Hematopoietic multipotent progenitor cell treated with erythropoietin and hydrocortisone succinate and interleukin-3 and kit ligand, for 4 days (in vitro differentiated cells): ENCODE results near the gene METAP1D.
"Not testable (repeated sequence)": the region's sequence is repeated elsewhere in the genome, so short reads cannot be mapped to it uniquely, and the experiment has no call there.

Source experiments
- DNase-seq: peaks from one replicate; pipeline ENCODE4 v3.0.0-alpha.2; 2015

The METAP1D gene

DNA sequence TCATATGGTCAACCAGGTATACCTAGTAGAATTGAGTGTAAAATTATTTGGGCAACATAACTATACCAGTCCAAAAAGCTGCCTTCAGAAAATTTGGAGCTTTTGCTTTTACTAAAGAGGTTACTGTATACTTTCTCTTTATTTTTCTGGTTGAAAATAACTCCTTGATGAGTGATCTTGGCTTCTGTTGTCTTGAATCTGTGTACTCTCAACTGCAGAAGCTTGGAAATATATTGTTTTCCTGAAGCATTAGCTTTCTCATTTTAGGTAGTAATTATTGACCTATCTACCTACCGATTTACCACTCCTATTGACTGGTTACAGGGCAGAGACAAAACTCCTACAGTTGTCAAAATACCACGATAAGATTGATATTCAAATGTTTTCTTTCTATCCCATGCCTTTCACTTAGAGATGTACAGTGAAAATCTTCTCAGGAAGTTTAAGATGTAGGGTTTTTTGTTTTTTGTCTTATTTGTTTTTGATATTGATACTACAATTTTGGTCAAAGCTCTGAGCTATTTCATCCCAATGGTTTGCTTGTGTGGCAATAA lies 49.9 kb downstream of the METAP1D start:
- DNase-seq, result no peak

DNA sequence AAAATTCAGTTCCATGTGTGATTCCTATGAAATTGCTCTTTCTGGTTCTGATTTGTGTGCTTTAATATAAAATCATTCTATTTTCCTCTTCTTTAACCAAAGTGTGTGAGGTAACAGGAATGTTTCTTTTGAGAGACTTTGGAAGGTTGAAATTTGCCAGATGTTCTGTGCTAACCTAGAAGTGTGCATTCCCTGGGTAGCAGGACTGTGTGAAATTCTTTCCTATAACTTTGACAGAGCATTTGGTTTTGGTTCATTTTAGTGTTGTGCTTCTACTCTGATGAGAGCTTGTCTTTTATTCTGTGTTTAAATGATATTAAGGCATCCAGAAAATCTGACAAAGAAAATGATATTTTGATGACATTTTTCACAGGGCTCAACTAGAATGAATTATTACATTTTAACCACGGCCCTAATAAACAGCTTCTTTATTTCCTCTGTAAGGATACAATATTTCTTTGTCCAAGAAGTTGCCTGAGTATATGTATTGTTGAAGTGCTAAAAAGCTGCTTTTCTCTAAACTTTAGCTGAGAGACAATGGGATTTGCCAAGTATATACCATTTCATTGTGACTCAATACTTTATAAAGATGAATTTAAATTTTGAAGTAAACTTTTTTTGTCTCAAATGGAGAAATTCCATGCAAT lies 50.8 kb downstream of the METAP1D start:
- DNase-seq, result no peak

DNA sequence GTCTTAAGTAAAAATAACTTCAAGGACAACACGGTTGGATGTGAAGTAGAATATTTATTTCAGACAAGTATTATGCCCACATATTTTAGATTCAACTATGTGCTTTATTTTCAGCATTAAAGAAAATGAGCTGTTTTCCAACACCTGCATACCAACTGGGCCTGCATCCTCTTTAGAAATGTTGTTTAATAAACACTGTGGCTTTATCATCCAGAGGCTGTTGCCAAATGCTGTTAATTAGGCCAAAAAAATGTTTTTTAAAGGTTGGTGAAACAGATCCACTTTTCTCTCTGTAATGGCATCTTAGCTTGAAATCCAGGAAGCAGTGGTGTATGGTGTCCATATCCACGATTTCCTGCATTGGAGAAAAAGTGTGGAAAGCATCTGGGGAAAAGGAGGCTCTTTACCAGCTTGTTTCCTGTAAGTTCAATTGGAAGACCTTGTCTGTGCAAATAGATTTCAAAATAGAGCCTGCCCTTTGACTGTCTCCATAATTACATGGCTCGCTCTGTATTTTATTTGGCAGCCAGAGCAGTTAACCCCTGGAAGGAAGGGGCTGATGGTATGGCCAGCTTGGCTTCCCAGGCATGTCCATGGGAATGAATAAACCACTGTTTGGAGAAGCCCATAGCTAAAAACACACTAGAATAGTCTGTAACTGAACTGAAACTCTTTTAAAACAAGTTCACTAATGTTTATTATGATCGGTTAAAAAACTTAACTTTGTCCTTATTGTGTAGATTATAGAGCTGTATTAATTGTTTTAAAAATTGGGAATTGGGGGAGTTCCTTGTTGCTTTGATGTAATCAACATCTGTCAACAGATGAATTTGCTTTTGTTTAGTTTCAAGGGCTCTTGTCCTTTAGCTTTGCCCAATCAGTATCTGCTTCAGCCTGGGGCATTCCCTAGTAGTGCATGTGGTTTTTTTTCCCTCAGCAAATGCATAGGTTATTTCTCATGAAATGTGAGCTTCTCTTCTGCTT lies 52.5 kb downstream of the METAP1D start:
- no peak for DNase-seq

DNA sequence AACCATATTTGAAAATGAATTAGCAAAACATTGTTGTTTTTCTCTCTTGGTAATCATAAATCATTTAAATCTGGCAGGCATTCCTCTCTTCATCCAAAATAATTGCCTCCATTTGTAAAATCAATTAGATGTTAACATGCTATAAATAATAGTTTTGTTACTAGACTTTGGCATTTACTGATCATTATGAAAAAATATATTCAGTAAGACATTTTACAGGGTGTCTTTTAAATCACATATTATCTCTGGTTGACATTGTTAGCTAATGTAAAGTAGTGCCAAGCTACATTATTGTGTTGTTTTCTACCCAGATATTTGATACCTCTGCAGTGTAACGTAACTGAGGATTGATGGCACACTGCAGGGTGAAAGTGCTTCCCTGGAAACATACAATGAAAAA lies 53.7 kb downstream of the METAP1D start:
- DNase-seq, result no peak

DNA sequence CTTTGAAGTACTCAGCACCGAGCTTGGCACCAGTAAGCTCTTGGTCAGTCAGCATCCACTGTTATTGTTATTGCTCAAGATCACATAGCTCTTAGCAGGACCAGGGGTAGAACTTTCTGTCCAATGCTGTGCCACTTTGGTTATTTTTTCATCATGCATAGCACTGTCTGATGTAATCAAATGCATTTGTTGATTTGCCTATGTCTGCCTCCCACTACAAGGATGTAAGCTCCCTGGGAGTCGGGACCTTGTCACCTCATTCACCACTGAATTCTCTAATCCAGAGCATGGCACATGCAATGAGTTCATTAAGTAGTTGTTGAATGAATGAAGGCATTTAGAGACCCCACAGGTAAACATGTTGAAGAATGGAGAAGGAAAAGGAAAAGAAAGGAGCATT lies 56.5 kb downstream of the METAP1D start:
- DNase-seq, result no peak

DNA sequence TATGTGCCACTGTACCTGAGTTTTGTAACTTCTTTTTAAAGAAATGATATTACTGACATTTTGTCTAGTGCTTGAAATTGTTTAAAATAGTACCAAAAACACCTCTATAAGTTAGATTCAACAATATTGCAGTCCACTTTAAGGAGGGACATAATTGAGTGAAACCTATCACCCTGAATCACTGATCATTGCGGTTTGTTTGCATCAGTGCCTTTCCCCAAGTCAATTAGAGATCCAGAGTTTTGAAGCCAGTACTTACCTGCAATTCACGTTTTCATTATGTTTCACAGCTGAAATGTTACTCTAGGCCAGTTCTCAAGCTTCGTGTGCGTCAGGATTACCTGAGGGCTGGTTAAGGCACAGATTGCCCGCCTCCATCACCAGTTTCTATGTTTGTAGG lies 58.9 kb downstream of the METAP1D start:
- no peak for DNase-seq

DNA sequence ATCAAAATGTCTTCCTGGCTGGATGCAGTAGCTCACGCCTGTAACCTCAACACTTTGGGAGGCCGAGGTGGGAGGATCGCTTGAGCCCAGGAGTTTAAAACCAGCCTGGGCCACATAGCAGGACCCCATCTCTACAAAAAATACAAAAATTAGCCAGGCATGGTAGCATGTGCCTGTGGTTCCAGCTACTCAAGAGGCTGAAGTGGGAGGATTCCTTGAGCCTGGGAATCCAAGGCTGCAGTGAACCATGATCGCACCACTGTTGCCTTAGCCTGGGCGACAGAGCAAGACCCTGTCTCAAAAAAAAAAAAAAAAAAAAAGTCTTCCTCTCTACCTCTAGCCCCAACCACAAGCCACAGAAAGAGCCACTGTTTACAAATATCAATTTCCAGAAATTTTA lies 60.4 kb downstream of the METAP1D start:
- DNase-seq, result not testable (repeated sequence)

DNA sequence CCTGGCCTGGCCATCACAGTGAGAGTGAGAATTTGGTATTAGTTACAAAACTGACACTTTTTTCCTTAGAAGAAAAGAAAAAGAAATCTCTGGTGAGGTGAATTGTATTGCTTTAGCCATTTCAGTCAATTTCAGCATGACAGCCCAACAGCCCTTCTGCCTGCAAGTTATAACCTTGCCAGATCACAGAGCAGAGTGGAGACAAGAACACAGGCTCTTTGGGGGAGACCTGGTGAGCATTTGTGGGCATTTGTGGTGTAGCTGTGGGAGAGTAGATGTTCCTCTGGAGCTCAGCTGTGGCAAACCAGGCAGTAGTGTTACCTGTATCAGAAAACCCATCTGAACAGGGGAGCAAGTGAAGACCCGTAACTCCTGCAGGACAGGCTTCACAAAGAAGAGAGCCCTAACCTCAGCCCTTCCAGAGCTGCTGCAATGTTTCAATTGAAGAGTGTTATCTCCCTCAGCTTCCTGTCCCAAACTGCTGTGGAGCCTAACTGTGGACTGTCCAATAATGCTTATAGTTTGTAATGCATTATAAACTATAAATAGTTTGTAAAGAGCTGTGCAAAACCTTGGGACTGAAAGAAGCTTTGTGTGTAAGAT lies 62.8 kb downstream of the METAP1D start:
- DNase-seq, result peak; percentile 66

DNA sequence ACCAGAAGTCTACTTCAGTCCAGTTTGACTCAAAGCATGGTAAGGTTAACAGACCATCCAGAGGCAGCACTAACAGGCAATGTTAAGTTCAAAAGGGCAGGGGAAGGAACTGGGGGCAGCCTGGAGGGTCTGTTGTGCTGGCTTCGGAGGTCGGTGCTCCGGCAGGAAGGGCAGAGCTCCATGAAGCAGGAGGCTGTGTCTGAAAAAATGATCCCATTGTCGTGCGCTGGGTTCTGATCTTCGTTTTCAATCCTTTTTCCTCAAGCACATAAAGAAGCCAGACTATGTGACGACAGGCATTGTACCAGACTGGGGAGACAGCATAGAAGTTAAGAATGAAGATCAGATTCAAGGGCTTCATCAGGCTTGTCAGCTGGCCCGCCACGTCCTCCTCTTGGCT lies 63.7 kb downstream of the METAP1D start:
- DNase-seq, result no peak

DNA sequence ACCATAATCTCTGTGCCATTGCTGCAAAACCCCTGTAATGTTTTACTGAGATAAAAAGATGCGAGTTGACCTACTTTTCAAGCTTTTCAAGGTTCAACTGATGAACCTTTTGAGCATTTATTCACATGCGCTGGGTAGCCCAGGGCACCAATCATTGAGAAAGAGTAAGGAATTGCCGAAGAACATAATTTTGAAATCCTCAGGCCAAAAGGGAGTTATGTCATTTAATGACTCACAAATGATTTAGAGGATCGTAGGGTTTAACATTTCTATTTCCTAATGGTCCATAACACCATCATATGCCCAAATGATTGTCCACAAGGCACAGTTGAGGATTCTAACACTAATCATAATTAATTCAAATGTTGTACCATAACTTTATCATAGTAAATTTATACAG lies 65.4 kb downstream of the METAP1D start:
- no peak for DNase-seq

DNA sequence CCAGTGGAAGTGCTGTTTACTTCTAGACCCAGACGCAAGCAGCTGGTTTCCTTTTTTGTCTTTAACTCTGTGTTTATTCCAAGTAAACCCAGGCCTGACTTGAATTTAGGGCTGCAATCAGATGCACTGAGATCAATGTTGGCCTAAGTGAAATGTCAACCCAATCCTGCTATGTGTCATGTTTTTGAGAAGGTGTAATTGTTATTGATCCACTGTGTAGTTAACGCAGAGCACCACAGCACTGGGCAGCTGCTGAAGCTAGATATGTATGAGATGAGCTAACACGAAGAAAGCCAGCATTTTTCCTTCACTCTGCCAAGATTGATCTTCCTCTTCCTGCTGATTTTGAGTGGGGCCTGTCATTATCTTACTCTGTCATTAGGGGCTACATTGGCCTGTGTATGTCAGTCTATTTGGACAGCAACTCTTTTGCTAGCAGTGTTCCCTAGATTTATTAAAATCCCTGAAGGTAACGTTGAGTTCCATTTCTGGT lies 66.7 kb downstream of the METAP1D start:
- DNase-seq, result no peak

DNA sequence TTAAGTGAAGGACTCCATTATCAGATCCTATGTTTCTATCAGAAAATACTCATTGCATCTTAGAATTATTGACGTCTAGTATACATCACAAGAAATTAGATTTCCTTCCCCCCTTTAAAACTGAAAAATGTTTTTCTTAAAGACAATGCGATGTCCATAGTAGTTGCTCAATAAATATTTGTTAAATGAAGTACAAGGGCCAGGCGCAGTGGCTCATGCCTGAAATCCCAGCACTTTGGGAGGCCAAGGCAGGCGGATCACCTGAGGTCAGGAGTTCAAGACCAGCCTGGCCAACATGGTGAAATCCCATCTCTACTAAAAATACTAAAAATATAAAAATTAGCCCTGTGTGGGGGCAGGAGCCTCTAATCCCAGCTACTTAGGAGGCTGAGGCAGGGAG lies 68.2 kb downstream of the METAP1D start:
- not testable (repeated sequence) for DNase-seq

DNA sequence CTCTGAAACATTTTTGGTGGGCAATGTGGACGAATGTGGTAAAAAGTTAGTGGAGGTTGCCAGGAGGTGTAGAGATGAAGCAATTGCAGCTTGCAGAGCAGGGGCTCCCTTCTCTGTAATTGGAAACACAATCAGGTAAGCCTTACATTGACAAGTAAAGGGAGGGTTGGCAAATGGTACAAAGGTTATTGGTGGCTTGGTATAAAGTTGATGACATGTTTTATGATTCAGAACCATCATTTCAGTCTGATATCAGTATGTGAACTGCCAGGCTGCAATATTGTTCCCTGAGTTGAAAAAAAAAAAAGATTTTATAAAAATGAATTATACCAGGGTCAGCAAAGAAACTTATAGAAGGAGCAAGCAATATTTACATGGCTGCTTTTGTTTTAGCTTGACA lies 71.2 kb downstream of the METAP1D start:
- DNase-seq, result no peak

DNA sequence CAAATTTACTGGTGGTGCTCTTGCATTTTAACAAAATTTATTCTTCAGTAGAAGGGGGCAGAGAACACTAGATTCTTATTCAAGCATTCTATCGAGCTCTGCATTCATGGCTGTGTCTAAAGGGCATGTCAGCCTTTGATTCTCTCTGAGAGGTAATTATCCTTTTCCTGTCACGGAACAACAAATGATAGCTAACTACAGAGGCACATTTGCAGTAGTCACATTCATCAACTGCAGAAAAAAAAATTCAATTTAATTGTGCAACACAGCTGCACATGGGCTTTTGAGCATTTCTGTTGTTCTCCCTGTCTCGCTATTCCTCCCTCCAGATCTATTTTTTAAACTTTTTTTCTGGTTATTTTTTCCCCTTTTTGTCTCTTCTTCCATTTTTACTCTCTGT lies 72.5 kb downstream of the METAP1D start:
- no peak for DNase-seq

DNA sequence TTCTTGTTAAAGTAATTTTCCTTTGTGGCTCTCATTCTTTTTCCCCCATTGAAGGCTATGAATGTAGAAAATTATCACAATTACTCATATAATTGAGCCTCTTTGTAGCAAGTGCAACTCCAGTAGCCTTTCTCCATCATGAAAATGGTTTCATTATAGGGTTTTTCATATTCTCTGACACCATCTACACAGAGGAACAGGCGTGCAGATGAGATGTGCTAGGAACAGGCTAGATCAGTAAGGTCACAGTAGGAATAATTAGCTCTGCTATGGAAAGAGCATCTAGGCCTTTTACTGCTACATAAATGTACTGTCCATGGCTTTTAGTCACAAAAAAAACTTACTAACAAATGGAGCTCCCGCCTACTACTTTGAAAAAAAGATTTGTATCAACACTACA lies 73.0 kb downstream of the METAP1D start:
- no peak for DNase-seq

DNA sequence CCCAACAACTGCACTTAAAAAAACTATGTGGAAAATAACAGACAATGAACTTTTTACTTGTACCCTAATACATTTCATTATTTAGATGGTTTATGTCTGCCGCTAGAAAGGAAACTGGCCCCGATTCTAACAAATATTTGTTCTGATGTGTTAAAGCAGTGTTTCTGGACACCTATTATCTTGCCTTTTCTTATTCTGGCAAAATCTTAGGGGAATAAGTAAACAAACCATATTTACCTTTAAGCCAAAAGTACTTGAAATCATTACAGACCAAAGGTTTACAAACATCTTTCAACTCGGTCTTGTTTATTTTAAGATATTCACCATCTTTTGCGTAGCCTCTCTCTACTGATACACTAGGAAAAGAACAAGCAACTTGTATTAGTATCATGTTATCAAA lies 73.8 kb downstream of the METAP1D start:
- no peak for DNase-seq

DNA sequence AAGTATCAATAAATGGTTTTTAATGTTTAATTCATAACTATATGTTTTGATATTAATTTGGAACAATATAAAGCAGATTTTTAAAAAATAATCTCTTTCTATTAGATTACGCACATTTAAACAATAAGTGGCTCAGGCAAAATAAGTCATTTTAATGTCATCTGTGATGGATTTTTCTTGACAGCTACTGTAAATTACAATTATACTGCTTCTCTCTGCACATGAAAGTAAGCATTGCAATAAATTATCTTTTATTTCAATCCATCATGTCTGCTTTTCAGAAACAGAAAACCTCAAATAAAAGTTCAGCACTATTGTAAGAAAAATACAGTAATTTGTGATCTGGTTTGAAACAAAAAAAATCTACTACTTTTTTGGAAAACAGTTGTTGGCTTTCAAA lies 74.5 kb downstream of the METAP1D start:
- no peak for DNase-seq

DNA sequence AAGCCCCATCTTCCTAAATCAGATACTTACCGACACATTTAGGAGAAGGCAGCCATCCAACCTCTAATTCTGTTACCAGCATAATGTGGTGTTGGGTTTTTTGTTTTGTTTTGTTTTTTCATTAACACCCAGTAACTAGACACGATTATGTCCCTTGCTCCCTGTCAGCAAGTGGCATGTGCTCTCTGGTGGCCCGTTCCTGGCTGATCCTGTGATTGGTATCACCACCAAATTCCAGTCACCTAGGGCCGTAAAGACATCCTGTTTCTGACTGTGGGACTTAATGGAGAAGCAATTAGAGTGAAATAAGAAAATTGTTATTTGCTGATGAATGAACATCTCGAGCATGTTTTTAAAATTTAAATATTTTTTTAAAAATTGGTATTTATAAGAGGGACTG lies 79.7 kb downstream of the METAP1D start:
- no peak for DNase-seq

DNA sequence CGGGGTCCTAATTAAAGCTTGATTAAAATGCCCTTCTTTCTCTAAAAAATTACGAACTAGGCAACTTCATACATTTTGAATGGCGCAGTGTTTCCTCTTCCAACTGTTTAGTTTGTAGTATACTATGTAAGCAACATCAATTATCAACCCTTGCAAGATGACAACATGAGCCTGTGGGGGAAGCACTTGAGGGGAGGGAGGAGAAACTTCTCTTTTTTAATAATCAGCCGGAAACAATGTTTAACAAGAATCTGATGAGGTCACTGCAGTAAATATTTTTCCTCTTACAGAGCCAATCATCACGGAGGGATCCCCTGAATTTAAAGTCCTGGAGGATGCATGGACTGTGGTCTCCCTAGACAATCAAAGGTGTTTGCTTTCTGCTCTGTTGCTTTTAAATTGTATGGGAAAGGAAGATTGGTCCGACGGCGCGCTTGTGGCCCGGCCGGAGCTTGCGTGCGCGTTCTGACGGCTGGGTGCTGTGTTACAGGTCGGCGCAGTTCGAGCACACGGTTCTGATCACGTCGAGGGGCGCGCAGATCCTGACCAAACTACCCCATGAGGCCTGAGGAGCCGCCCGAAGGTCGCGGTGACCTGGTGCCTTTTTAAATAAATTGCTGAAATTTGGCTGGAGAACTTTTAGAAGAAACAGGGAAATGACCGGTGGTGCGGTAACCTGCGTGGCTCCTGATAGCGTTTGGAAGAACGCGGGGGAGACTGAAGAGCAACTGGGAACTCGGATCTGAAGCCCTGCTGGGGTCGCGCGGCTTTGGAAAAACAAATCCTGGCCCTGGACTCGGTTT lies 80.3 kb downstream of the METAP1D start:
- peak; percentile 92 for DNase-seq

DNA sequence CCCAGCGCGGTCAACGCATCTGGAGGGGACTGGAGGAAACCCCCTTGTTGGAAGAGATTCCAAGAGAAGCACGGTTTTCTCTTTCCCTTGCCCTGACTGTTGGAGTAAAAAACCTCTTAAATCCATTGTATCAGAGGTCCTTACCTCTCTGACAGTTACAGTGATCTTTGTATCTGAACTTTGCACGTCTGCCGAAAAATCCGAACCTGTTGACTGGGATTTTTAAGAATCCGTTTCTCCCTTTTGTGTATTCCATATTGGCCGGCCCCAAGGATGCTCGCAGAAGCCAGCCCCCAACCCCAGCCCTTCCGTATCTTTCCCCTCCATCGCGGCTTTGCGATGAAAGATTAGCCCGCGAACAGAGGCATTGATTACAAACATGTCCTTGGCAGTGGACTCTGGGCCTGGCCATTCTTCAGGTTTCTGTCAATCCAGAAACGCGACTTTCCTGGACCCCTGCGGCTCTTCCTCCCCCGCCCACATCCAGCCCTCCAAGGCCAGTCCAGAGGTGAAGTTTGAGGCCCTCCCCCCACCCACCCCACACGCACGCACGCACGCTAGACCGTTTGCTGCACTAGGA lies 81.0 kb downstream of the METAP1D start:
- no peak for DNase-seq

DNA sequence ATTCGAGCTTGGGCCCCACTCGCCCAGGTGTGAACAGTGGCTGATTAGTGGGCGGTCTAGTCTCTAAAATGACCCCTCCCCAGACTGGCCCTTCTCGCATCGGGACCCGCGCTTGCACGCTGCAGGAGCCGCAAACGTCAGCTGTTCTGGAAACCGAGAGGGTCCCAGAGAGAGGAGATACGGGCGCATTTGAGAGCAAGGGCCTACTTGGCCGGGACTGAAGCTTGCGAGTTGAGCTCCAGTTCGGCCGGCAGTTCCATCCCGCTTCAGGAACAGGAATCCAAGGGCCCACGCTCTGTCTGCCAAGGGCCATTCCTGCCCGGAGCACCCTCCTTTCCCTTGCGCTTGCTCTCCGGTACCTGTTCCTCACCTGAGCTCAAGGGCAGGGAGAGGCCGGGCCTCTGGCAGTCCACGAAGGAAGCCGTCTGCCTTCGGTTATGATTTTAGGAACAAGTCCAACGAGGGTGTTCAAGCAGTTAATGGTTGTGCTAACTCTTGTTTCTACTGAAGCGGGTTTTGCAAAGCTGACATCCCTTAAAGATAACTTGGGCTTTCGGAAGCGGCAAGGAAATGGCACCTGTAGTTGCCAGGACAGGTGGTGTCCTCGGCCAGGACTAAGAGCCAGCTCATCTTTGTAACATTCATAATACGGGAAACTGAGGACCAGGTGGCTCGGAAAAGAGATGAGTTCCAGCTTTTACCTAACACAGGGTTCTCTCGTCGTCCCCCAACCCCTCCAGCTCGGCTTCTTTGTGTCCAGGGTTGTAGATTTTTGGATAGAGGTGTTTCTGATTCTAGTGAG lies 81.7 kb downstream of the METAP1D start:
- DNase-seq, result no peak
